GM12801 (cell line): ENCODE measurements around the gene OR6K2.

ENCODE experiments used
- CTCF ChIP-seq: IDR thresholded peaks from one replicate; pipeline ENCODE4 v1.5.1; 2011; ENCODE audit warnings: control low read depth; ENCODE audit not compliant: insufficient read length; ENCODE audit errors: extremely low read depth

Gene OR6K2

GRCh38 chr1:158692356-158692755, 8.1 kb downstream of the OR6K2 start:
- no peak for TF ChIP-seq CTCF

GRCh38 chr1:158691907-158692306, 8.5 kb downstream of the OR6K2 start:
- no peak for TF ChIP-seq CTCF

GRCh38 chr1:158689875-158690274, 10.6 kb downstream of the OR6K2 start:
- TF ChIP-seq CTCF: no peak

GRCh38 chr1:158689110-158689509, 11.3 kb downstream of the OR6K2 start:
- no peak for TF ChIP-seq CTCF

GRCh38 chr1:158687037-158687436, 13.4 kb downstream of the OR6K2 start:
- no peak for TF ChIP-seq CTCF

- no peak for TF ChIP-seq CTCF
Observed at GRCh38 chr1:158686111-158687009, 14.1 kb downstream of the OR6K2 start, which contains the start of gene SPTA1. SPTA1 (minus strand) TSS chr1:158686715; CDS start chr1:158686517, 198 bp downstream.

- TF ChIP-seq CTCF: no peak
Observed at GRCh38 chr1:158685085-158685484, 15.4 kb downstream of the OR6K2 start.
